Lung (tissue), 12 donors: ENCODE results near the gene CAPN3. TPM values are rescaled to one million over a fixed set of nuclear protein-coding genes. Genes with fewer than 3 reads are reported as not detected.

Experiments
- ATAC-seq: fragments of 200-7000 bp; cut with Tn5 transposase; one replicate; pipeline ENCODE4 v1.9.1; 2020; ENCODE audit warnings: moderate number of reproducible peaks; ENCODE audit not compliant: insufficient read depth, low FRiP score
- DNase-seq, 3 donors: peaks; one replicate each; pipeline ENCODE4 v3.0.0-alpha.2; 2013 to 2017
- H3K27ac ChIP-seq, 2 donors: one replicate each; pipeline ENCODE4 v1.5.1; 2013; ENCODE audit warnings: mild to moderate bottlenecking in 2 of 2, moderate library complexity in 2 of 2, control low read depth in 1 of 2, inconsistent platforms in 1 of 2, low read depth in 1 of 2, low read length in 1 of 2
- H3K27me3 ChIP-seq, 3 donors: one replicate each; pipeline ENCODE4 v1.5.1; 2013; ENCODE audit warnings: low read length in 2 of 3; ENCODE audit not compliant: control insufficient read depth in 3 of 3, insufficient read depth in 3 of 3
- H3K36me3 ChIP-seq, 4 donors: one replicate each; pipeline ENCODE4 v1.5.1; 2013; ENCODE audit warnings: low read length in 4 of 4, mild to moderate bottlenecking in 1 of 4, moderate library complexity in 1 of 4; ENCODE audit not compliant: control insufficient read depth in 4 of 4, insufficient read depth in 4 of 4
- H3K4me1 ChIP-seq, 5 donors: one replicate each; pipeline ENCODE4 v1.5.1; 2013; ENCODE audit warnings: low read length in 5 of 5, mild to moderate bottlenecking in 2 of 5, moderate library complexity in 1 of 5; ENCODE audit not compliant: control insufficient read depth in 5 of 5, insufficient read depth in 5 of 5
- H3K4me3 ChIP-seq: one replicate; pipeline ENCODE4 v1.5.1; 2013; ENCODE audit warnings: mild to moderate bottlenecking, control low read depth, moderate library complexity
- H3K9ac ChIP-seq, 2 donors: one replicate each; pipeline ENCODE4 v1.5.1; 2013; ENCODE audit warnings: low read length in 2 of 2, control low read depth in 1 of 2; ENCODE audit not compliant: insufficient read depth in 1 of 2
- H3K9me3 ChIP-seq, 4 donors: one replicate each; pipeline ENCODE4 v1.5.1; 2013; ENCODE audit warnings: low read length in 3 of 4, mild to moderate bottlenecking in 1 of 4, moderate library complexity in 1 of 4; ENCODE audit not compliant: control insufficient read depth in 4 of 4, insufficient read depth in 3 of 4
- CTCF ChIP-seq: IDR thresholded peaks from 2 replicates; pipeline ENCODE4 v1.5.1; 2012; ENCODE audit warnings: mild to moderate bottlenecking; ENCODE audit errors: control extremely low read depth, extremely low read depth
- WGBS, 2 donors: extraction: QIAGEN DNeasy Blood & Tissue Kit; methylation state at CpG; one replicate each; pipeline ENCODE4 v1.1.7; 2013; 5-methylcytosine and 5-hydroxymethylcytosine counted together
- polyA plus RNA-seq, 2 donors: library from polyadenylated mRNA; stranded (reverse); fragments of 200-250 nt; gene quantifications; one replicate each; pipeline ENCODE4 v1.2.1, GENCODE V29; 2013
- total RNA-seq, 2 donors: library from RNA; depleted of rRNA in 1 of 2; stranded (reverse); fragments of >200 nt in 1 of 2; gene quantifications; one replicate each; pipeline ENCODE4 v1.2.1, GENCODE V29; 2014 to 2021
- donor health status: control.
- donor health status: control.
- donor health status: Bipolar disorder and iron deficiency.
- donor health status: healthy.
- donor health status: DM: yes; HTN: yes; CAD: no.

CAPN3 gene
- total and polyA plus RNA-seq, 4 donors = 12.1 to 56.6 (median 24.7) TPM

- Histone ChIP-seq H3K27ac (no peak overlapping the region), H3K36me3 (peaks cover 0 to 13% (median 0%) of the 10 kb centered on the region in 4 donors), H3K27me3 (no peaks in the 10 kb centered on the region), H3K4me3 (no peak overlapping the region), H3K4me1 (peaks cover 0 to 3% (median 0%) of the 10 kb centered on the region in 5 donors), H3K9ac (no peak overlapping the region), H3K9me3 (no peaks in the 10 kb centered on the region)
- ATAC-seq = no peak
- 42 to 68% methylated on average over 7 of the region's 7 CpGs for WGBS, 2 donors
- DNase-seq = no peak
- no peak for TF ChIP-seq CTCF
Measured at GRCh38 chr15:42359985-42360384, 684 bp downstream of the CAPN3 start.

- Histone ChIP-seq H3K36me3 (peaks cover 0 to 13% (median 0%) of the 10 kb centered on the region in 4 donors), H3K27me3 (no peaks in the 10 kb centered on the region), H3K27ac (no peak overlapping the region), H3K9me3 (no peaks in the 10 kb centered on the region), H3K9ac (no peak overlapping the region), H3K4me3 (no peak overlapping the region), H3K4me1 (peaks cover 0 to 3% (median 0%) of the 10 kb centered on the region in 5 donors)
- ATAC-seq (no peak), DNase-seq (no peak)
- no peak for TF ChIP-seq CTCF
- 94 to 97% methylated on average over 5 of the region's 5 CpGs for WGBS, 2 donors
Measured at GRCh38 chr15:42360535-42361112, 1.3 kb downstream of the CAPN3 start.

GRCh38 chr15:42363487-42363886, 4.2 kb downstream of the CAPN3 start:
- DNase-seq (no peak), ATAC-seq (no peak)
- no peak for TF ChIP-seq CTCF
- Histone ChIP-seq H3K9me3 (no peaks in the 10 kb centered on the region), H3K9ac (no peak overlapping the region), H3K27ac (no peak overlapping the region), H3K36me3 (peaks cover 0 to 6% (median 0%) of the 10 kb centered on the region in 4 donors), H3K4me1 (peaks cover 0 to 7% (median 0%) of the 10 kb centered on the region in 5 donors), H3K4me3 (no peak overlapping the region), H3K27me3 (no peaks in the 10 kb centered on the region)
- whole genome bisulfite sequencing, 2 donors = 95% methylated on average over 3 of the region's 3 CpGs

- DNase-seq (no peak), ATAC-seq (no peak)
- no peaks in the 10 kb centered on the region for H3K9me3 ChIP-seq
- H3K27me3 ChIP-seq = no peaks in the 10 kb centered on the region
- TF ChIP-seq CTCF = no peak
- no peak overlapping the region for H3K9ac ChIP-seq
- H3K27ac ChIP-seq = no peak overlapping the region
- H3K4me1 ChIP-seq = peaks cover 0 to 7% (median 0%) of the 10 kb centered on the region in 5 donors
- H3K36me3 ChIP-seq = peaks cover 0 to 6% (median 0%) of the 10 kb centered on the region in 4 donors
- H3K4me3 ChIP-seq = no peak overlapping the region
Measured at GRCh38 chr15:42363942-42364341, 4.6 kb downstream of the CAPN3 start.
